HUES64 (cell line): ENCODE measurements around the gene GNB2.
"Not testable (repeated sequence)": the region's sequence is repeated elsewhere in the genome, so short reads cannot be mapped to it uniquely, and the experiment has no call there.

ENCODE experiments used
- H3K27ac ChIP-seq: 2 replicates; pipeline ENCODE4 v1.7.0; 2013; ENCODE audit warnings: low read depth, low read length, inconsistent platforms
- H3K27me3 ChIP-seq: 2 replicates; pipeline ENCODE4 v1.6.1; 2013; ENCODE audit warnings: mild to moderate bottlenecking, low read length; ENCODE audit not compliant: insufficient read depth
- H3K36me3 ChIP-seq: 2 replicates; pipeline ENCODE4 v1.6.1; 2013; ENCODE audit warnings: mild to moderate bottlenecking, low read length; ENCODE audit not compliant: insufficient read depth
- H3K4me1 ChIP-seq: 2 replicates; pipeline ENCODE4 v1.6.1; 2013; ENCODE audit warnings: mild to moderate bottlenecking, low read length, moderate library complexity; ENCODE audit not compliant: insufficient read depth
- H3K4me3 ChIP-seq: 2 replicates; pipeline ENCODE4 v1.5.1; 2013; ENCODE audit warnings: mild to moderate bottlenecking, low read length, moderate library complexity
- H3K9ac ChIP-seq: 2 replicates; pipeline ENCODE4 v1.6.1; 2013; ENCODE audit warnings: mild to moderate bottlenecking, low read depth, low read length
- H3K9me3 ChIP-seq: 2 replicates; pipeline ENCODE4 v1.6.1; 2013; ENCODE audit warnings: low read depth, low read length; ENCODE audit not compliant: insufficient read depth
- WGBS: fragments of 150-250, 120-280 bp; methylation state at CpG from one replicate; pipeline ENCODE4 v1.1.7; 2013; ENCODE audit warnings: missing lambda C conversion rate; 5-methylcytosine and 5-hydroxymethylcytosine counted together

Gene GNB2

GRCh38 chr7:100640517-100641440, 32.8 kb upstream of the GNB2 start:
- Histone ChIP-seq H3K27ac (no peak overlapping the region), H3K9me3 (no peaks in the 10 kb centered on the region), H3K9ac (no peak overlapping the region), H3K4me3 (no peak overlapping the region), H3K36me3 (no peaks in the 10 kb centered on the region), H3K4me1 (no peaks in the 10 kb centered on the region), H3K27me3 (no peaks in the 10 kb centered on the region)
- WGBS: 90% methylated on average over 23 of the region's 24 CpGs

DNA sequence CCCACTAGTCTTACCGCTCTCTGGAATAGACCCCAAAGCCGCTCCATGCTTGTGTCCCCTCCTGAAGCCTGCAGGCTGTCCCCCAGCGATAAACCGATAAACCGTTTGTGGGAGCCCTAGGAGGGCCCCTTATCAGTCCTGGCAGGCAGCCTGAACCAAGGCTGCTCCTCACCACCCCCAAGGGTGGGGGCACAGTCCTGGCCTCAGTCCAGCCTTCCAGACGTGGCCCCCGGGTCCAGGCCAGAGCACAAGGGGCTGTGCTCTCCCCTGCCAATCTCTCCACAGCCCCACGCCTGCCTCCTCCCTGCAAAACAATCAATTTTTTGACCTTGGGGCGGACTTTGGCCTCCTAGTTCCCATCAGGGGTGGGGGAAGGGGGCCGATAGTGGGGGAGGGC, 32.1 kb upstream of the GNB2 start, which contains the start of gene TFR2:
Gene TFR2, minus strand, starts transcription at position 90 of the 397 bp plus-strand sequence. Its CDS starts 43 bp downstream, at position 47.
- H3K27ac ChIP-seq: no peak within 1 kb of the TSS
- H3K4me1 ChIP-seq: no peaks in the 10 kb centered on the region
- WGBS: 84% methylated on average over 8 of the region's 10 CpGs
- no peak within 1 kb of the TSS for H3K4me3 ChIP-seq
- no peaks in the 10 kb centered on the region for H3K9me3 ChIP-seq
- no peak within 1 kb of the TSS for H3K9ac ChIP-seq
- H3K27me3 ChIP-seq: no peaks in the 10 kb centered on the region
- no peaks in the 10 kb centered on the region for H3K36me3 ChIP-seq

- Histone ChIP-seq H3K9ac (no peak overlapping the region), H3K27me3 (no peaks in the 10 kb centered on the region), H3K27ac (no peak overlapping the region), H3K4me1 (no peaks in the 10 kb centered on the region), H3K4me3 (no peak overlapping the region), H3K9me3 (no peaks in the 10 kb centered on the region), H3K36me3 (no peaks in the 10 kb centered on the region)
- 91% methylated on average over 10 of the region's 10 CpGs for WGBS
Observed at GRCh38 chr7:100641860-100642533, 31.5 kb upstream of the GNB2 start.

DNA sequence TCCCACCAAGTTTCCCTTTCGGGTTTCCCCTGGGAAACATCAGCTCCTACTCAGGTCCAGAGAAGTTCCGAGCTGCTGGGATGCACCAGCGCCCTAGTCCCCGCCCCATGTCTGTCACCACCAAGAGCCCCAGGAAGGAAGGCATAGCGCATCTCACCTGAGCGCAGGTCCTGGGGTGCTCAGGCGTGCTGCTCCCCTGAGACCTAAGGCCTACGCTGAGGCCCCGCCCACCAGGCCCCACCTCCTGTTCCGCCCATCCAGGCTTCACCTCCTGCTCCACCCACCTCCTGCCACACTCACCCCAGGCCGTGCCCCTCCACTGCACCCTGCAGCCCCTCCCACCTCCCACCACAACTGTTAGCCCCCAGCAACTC, 31.0 kb upstream of the GNB2 start:
- H3K9me3 ChIP-seq: no peaks in the 10 kb centered on the region
- no peak overlapping the region for H3K27ac ChIP-seq
- H3K4me3 ChIP-seq: no peak overlapping the region
- peaks cover 2% of the 10 kb centered on the region for H3K4me1 ChIP-seq
- no peak overlapping the region for H3K9ac ChIP-seq
- 81% methylated on average over 11 of the region's 11 CpGs for WGBS
- no peaks in the 10 kb centered on the region for H3K36me3 ChIP-seq
- H3K27me3 ChIP-seq: no peaks in the 10 kb centered on the region

GRCh38 chr7:100649826-100650565, 23.5 kb upstream of the GNB2 start:
- H3K27me3 ChIP-seq: peaks cover 10% of the 10 kb centered on the region
- H3K9ac ChIP-seq: no peak overlapping the region
- WGBS: 86% methylated on average over 15 of the region's 15 CpGs

GRCh38 chr7:100654908-100655831, 18.4 kb upstream of the GNB2 start:
- WGBS: 60% methylated on average over 22 of the region's 25 CpGs
- Histone ChIP-seq H3K9ac (no peak overlapping the region), H3K27me3 (peaks cover 34% of the 10 kb centered on the region), H3K36me3 (no peaks in the 10 kb centered on the region), H3K4me1 (no peaks in the 10 kb centered on the region), H3K27ac (no peak overlapping the region), H3K9me3 (no peaks in the 10 kb centered on the region), H3K4me3 (peak overlapping the region; percentile 39; the same call in 1 of the 2 replicates)

More at GRCh38 chr7:100649826-100650565, 23.5 kb upstream of the GNB2 start:
- peaks cover 5% of the 10 kb centered on the region for H3K4me1 ChIP-seq
- H3K4me3 ChIP-seq: no peak overlapping the region
- no peaks in the 10 kb centered on the region for H3K36me3 ChIP-seq
- H3K9me3 ChIP-seq: no peaks in the 10 kb centered on the region
- no peak overlapping the region for H3K27ac ChIP-seq

DNA sequence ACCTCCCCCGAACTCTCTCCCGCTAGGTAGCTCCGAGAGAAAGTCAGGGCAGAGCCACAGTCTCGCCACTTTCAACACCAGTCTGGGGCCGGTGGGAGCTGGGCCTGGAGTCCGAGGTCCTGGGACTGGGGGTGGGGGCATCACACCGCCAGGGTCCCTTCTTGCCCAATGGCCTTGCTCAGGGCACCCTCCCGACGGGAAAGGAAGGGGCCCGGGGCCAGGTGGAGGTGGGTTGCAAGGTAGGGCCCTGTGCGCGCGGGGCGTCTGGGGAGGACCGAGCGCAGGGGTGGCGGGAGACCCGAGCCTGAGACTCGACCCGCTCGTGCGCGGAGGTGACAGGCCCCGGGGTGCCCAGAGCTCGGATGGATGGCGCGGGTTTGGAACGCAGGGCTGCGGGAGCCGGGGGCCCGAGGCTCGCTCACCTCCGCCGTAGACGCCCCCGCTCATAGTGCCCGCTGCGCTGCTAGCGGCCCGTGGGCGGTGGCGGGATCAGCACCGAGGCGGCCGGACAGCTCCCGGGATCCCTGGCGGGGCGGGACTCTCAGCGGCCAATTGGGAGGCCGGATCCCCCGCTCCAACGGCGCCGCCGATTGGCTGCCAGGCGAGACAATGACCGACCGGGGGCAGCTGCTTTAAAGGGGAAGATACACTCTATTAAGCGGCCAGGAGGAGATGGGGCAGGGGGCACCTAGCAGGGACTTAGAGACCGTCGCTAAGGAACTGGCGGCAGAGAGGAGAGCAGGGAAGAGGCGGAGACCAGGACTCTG, 17.4 kb upstream of the GNB2 start, which contains the start of gene ACTL6B:
Gene ACTL6B, minus strand, starts transcription at position 541 of the 767 bp plus-strand sequence. Its CDS starts 94 bp downstream, at position 447.
- Histone ChIP-seq H3K27me3 (peaks cover 34% of the 10 kb centered on the region), H3K4me1 (no peaks in the 10 kb centered on the region), H3K9ac (no peak within 1 kb of the TSS), H3K9me3 (no peaks in the 10 kb centered on the region), H3K4me3 (peak within 1 kb of the TSS; percentile 39), H3K27ac (no peak within 1 kb of the TSS), H3K36me3 (no peaks in the 10 kb centered on the region)
- 8% methylated on average over 63 of the region's 63 CpGs for WGBS

DNA sequence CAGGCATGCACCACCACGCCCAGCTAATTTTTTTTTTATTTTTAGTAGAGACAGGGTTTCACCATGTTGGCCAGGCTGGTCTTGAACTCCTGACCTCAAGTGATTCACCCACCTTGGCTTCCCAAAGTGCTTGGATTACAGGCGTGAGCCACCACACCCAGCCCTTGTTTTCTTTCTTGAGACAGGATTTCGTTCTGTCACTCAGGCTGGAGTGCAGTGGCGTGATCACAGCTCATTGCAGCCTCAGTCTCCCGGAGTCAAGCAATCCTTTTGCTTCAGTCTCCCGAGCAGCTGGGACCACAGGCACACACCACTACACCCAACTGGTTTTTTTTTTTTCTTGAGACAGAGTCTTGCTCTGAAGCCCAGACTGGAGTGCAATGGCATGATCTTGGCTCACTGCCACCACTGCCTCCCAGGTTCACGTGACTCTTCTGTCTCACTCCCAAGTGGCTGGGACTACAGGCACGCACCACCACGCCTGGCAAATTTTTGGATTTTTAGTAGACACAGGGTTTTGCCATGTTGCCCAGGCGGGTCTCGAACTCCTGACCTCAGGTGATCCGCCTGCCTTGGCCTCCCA, 11.3 kb upstream of the GNB2 start:
- 91% methylated on average over 12 of the region's 12 CpGs for WGBS
- H3K9ac ChIP-seq, H3K4me1 ChIP-seq, H3K9me3 ChIP-seq, H3K4me3 ChIP-seq, H3K27ac ChIP-seq, H3K27me3 ChIP-seq, H3K36me3 ChIP-seq: not testable (repeated sequence)

DNA sequence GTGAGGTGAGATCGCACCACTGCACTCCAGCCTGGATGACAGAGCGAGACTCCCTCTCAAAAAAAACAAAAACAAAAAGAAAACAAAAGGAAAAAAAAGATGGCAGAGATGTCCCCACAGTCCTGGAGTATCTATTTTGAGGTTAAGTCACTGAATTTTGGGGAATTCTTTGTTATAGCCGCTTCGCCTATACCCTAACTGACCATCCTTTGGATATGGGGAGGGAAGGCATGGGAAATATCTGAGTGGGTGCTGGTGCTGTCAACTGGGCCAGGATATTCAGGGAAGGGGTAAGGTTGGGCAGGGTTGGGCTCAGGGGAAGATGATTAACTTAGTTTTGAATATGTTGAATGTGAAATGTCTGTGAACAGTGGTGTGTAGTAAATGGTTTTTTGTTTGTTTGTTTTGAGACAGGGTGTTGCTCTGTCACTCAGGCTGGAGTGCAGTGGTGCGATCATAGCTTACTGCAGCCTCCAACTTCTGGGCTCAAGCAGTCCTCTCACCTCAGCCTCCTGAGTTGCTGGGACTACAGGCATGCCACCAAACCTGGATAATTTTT, 8.3 kb upstream of the GNB2 start:
- Histone ChIP-seq H3K4me3 (no peak overlapping the region), H3K27ac (no peak overlapping the region), H3K27me3 (no peaks in the 10 kb centered on the region)

More for the DNA sequence above, 8.3 kb upstream of the GNB2 start:
- 96% methylated on average over 3 of the region's 5 CpGs for WGBS
- no peaks in the 10 kb centered on the region for H3K4me1 ChIP-seq
- H3K9me3 ChIP-seq: no peaks in the 10 kb centered on the region
- H3K36me3 ChIP-seq: no peaks in the 10 kb centered on the region
- no peak overlapping the region for H3K9ac ChIP-seq
